Fibroblast of skin of right biceps (primary cell): ENCODE results near the gene ANKRD31.
"Not testable (repeated sequence)": the region's sequence is repeated elsewhere in the genome, so short reads cannot be mapped to it uniquely, and the experiment has no call there.

Experiments used
- DNase-seq: peaks from one replicate; pipeline ENCODE4 v3.0.0-alpha.2; 2013

Gene ANKRD31

DNA sequence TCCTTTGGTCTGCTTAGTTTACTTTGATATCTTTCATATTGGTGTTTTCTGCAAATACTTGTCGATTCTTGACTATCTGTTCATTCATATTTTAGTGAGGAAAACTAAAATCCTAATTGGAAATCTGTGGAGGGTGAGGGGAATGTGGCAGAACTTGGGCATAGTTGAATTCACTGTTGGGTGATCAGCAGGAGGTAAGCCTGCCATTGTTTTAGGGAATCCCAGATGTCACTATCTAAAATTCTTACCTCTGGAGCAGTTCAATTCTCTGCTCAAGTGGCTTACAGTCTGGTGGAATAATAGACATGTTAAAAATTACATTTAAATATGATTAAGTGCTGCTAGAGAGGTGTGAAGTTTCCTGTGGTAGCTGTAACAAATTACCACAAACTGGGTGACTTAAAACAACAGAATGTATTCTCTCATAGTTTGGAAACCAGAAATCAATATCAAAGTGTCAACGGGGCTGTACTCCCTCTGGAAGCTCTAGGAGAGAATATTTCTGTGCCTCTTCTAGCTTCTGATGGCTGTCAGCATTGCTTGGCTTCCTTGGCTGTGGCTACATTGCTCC lies 94.0 kb downstream of the ANKRD31 start:
- no peak for DNase-seq

DNA sequence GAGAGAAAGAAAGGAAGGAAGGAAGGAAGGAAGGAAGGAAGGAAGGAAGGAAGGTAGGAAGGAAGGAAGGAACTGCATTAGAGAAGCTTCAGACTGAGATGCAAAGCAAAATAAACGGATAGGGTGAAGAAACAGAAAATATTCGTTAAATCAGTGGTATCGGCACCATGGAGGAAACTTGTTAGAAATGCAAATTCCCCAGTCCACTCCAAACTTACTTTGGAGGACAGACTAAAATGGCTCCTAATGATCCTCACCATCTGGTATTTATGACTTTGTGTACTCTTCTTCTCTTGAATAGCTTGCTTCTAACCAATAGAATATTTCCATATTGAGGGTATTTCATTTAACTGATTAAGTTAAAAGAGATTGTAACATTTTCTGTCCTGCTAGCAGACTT lies 96.4 kb downstream of the ANKRD31 start:
- no peak for DNase-seq

DNA sequence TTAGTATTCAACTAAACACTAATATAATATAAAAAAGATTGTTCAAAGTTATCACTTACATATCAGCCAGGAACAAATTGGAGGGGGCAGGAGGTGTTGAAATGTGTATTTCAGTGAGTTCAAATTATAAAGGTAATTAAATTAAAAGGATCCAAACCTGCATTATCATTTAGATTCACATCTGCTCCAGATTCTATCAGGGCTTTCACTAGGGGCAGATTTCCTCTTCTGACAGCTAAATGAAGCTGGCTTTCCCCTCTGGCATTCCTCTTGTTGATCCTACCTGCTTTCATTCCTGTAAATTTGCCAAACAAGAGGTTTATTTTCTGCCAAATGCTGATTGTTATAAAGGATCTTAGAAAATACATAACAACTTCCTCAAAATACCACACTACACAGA lies 98.0 kb downstream of the ANKRD31 start:
- no peak for DNase-seq

DNA sequence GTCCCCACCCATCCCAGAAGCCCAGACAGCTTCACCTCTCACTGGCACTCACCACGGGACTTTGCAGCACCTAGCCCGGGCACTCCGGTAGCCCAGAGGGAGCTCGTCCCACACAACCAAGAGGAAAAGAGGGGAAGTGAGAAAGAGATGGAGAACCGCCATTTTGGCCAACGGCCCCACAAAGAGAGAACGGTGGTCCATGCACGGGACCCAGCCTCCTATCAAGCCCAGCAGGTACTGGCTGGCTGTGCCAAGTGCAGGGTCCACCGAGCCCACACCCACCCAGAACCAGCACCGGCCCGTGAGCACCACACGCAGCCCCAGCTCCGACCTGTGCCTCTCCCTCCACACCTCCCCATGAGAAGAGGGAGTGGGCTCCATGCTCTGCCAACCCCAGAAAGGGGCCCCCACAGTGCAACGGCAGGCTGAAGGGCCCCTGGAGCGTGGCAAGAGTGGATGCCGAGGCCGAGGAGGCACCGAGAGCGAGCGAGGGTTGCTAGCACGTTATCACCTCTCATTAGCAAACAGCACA lies 105.8 kb downstream of the ANKRD31 start:
- DNase-seq: no peak

DNA sequence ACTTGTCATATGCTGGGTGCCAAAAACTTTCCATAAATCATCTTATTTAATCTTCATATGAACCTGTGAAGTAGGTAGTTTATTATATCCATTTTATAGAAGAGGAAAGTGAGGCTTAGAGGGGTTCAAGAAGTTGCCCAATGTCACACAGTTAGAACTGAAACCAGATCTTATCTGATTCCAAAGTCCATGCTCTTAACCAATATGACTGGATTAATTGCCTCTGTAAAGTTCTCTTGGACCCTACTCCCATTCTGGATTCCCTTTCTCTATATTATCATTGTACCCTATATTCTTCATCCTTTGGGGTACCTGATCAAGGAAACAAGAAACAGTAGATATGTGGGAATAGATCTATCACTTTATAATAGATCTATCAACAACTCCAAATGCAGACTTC lies 119.8 kb downstream of the ANKRD31 start:
- no peak for DNase-seq

DNA sequence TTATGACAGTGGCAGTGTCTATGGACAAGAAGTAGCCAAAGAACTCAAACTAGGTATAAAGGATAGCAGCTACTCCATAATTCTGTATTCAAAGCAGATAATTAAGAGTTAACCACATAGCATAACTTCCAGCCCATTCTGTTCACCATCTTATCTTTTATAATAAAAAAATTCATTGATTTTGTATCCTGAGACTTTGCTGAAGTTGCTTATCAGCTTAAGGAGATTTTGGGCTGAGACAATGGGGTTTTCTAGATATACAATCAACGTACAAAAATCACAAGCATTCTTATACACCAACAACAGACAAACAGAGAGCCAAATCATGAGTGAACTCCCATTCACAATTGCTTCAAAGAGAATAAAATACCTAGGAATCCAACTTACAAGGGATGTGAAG lies 122.4 kb downstream of the ANKRD31 start:
- DNase-seq: peak; percentile 55

DNA sequence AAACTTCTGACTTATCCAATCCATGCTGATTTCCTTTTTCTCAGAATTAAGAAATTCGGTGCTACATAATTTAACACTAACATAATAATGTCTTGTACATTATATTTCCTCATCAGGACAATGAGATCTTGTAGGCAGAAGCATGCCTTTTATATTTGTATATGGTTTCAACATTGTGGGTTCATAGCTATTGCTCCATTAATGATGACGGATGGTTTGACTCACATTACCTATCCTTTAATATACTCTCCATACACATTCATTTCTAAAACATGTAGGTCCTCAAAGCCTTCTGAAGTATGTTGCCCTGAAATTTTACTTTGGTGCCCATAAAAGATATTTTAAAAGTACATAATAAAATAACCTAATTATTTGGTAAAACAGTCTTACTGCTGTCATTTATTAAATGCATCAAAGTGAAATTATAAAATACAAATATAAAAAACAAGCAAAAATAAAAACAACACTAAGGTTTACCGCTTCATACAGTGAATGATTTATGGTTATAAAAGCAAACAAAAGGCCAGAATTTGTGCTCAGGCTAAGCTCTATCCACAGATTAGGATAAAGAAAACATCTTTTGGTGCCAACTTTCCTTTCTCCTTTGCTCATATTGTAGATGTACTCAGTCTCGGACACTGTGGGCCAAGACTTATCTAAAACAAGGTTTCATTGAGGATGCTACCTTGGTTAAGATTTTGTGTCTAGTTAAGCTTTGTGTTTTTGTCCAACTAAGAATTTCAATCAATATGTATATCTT lies 123.1 kb downstream of the ANKRD31 start:
- DNase-seq: no peak

DNA sequence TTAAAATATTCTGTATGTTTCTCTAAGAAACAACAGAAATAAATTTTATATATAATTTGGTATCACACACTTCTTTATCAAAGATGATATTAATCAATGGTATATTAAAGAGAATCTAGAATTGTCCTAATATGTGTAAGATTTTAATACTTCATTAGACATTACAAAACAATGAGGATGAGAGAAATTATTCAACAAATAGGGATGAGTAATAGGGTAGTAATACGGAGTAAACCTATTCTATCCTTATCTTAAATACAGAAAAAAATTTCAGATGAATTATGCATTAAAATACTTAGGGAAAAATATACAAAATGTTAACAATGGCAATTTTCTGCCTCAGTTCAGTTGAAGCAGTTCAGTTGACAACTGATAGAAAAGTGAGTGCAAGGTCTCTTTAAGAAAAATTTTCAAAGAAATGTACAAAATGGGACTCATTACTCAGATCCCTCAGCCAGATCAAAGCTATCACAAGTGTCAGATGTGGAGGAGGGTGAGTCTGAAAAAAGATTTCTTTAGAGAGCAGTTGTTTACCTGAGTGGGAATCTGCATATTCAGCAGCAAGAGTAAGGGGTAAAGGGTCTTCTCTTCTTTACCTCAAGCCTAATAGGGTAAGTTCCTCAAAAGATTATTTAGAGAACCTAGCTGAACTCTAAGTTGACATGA lies 127.6 kb downstream of the ANKRD31 start:
- DNase-seq: no peak

DNA sequence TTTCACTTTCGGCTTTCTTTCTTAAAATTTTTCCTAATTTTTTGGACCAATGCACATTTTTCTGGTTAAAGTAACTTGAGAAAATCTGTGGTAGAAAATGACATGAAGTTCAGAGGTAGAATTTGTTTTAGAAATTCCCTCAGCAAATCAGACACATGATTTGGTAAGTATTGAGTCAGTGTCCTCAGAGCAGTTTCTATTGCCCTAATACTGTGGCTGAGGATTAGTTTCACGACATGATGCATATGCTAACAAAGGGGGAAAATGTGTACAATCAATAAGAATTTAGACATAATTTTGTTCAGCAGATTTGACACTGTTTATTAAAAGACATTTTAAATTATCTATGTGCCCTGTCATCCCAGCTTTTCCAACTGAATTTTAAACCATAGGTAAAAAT lies 128.2 kb downstream of the ANKRD31 start:
- no peak for DNase-seq

DNA sequence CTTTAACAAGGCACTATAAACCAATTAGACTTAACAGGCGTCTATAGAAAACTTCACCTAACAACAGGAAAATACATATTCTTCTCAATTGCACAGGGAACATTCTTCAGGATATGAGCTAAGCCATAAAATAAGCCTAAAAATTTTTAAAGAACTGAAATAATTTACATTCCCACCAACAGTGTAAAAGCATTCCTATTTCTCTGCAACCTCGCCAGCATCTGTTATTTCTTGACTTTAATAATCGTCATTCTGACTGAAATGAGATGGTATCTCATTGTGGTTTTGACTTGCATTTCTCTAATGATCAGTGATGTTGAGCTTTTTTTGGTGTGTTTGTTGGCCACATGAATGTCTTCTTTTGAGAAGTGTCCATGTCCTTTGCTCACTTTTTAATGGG lies 140.7 kb downstream of the ANKRD31 start:
- DNase-seq: peak; percentile 9

DNA sequence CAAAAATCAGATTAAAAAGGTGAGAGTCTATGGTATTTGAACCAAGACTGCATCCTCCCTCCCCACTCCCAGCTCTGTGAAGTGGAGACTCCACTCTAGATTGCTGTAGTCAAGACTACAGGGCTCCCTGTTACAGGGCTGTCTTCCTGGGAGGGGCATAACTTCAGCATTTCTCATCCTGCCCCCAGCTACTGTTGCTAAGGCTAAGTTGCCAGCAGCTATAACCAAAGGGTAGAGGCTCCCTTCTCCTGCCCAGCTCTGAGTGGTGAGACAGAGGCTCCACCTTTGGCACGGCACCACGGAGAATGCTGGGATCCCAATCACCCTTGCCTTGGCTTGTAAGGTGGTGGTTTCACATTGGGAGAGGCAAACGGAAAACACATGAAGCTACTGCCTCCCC lies 145.1 kb downstream of the ANKRD31 start:
- no peak for DNase-seq

DNA sequence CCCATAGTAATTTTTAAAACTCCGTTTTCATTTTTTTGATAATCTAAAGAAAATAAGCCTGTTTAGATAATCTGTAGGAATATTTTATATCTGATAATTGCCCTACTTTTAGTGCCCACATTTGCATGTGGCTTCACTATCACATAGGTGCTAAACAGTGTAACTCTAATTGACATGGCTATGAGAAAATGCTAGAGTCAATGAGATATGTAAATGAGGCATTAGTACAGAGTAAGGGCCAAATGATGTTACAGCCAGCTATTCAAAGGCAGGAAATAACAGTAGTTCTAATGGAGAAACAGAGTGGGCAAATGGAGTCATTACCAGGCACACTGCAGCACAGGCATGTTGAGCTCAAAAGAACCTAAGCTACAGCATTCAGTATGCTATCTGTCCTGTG lies 147.0 kb downstream of the ANKRD31 start:
- DNase-seq: no peak

DNA sequence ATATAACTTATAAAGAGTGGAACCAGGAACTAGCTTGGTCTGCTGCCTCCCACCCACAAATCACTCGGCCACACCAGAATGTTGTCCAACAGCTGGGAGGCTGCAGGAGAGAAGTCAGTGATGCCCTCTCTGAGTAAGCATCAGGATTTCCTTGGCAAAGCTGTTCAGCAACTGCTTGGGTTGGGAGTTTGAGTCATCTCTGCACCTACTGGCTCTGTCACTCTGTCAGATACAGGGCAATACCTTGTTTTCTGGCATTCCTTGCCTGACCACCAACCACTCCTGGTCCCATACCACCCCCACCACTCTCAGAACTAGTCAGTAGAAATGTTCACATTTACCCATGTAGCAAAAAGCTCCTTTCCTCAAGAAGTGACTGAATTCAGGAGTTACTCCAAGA lies 147.5 kb downstream of the ANKRD31 start:
- no peak for DNase-seq

DNA sequence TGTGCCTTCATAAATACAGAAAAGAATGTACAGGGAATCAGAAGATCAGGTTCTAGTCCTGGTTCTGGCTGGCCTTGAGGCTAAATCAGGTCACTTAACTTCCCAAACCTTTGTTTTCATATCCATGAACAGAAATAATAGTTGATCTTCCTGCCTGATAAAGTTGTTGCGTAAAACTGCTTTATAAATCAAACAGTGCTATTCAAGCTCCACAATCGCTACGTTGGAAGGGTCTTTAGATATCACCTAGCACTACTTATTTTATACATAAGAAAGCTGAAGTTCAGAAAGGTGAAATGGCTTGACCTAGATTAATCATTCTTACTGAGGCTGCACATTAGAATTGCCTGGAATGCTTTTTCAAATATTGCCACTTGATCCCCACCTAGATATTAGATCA lies 148.0 kb downstream of the ANKRD31 start:
- no peak for DNase-seq

DNA sequence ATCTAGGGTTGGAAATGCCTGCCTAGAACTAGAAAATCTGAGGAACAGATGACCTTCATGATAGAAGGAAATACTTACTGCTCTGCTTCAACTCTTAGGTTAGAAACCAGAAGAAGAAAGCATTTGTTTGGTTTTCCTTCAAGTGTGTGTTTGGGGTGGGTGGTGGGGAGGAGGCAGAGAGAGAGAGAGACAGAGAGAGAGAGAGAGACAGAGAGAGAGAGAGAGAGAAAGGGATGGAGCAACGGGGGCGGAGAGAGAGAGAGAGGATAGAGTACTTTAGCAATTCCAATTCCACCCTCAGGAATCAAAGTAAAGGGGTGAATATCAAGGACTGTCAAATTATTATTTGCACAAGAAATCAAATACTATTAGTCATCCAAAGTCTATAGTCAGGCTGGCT lies 155.2 kb downstream of the ANKRD31 start:
- no peak for DNase-seq

DNA sequence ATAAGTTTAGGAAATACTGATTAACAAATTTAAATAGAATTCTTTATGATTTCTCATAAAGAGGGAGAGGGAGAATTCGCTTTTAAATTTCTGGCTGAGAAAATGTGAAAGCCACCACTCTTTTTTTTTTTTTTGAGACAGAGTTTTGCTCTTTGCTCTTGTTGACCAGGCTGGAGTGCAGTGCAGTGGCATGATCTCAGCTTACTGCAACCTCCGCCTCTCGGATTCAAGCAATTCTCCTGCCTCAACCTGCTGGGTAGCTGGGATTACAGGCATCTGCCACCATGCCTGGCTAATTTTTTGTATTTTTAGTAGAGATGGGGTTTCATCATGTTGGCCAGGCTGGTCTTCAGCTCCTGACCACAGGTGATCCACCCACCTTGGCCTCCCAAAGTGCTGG lies 157.3 kb downstream of the ANKRD31 start:
- not testable (repeated sequence) for DNase-seq

DNA sequence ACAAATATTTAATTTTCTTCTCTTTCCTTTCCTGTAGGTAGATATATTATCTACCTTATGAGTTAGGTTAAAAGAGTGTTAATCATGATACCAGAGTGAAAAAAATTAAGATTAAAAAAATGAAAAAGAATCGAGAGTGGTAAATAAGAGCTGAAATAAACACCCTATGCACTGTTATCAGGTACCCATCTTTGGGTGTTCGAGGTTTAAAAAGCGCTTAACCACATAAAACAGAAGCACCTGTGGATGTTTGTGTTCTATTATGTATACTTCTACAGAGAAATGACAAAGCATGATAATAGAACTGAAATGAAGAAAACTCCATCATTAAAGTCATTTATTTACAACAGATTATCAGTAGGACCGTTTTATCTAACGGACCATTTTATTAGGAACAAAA lies 158.7 kb downstream of the ANKRD31 start:
- DNase-seq: no peak

DNA sequence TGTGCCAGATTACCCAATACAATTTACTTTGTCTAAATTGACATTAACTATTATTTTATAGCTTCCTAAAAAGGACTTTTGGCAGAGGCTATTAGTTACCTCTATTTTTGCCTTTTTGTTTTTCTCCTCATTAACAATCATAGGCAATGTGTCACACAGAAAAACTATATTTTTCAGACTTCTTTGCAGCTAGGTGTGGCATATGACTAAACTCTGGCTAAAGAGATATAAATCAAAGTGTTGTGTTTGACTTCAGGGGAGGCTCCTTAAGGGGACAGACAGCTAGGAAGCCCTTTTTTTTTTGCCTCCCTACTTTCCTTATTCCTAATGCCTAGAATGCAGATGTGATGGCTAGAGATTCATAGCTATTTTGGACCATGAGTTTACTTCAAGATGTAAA lies 164.6 kb downstream of the ANKRD31 start:
- DNase-seq: no peak

DNA sequence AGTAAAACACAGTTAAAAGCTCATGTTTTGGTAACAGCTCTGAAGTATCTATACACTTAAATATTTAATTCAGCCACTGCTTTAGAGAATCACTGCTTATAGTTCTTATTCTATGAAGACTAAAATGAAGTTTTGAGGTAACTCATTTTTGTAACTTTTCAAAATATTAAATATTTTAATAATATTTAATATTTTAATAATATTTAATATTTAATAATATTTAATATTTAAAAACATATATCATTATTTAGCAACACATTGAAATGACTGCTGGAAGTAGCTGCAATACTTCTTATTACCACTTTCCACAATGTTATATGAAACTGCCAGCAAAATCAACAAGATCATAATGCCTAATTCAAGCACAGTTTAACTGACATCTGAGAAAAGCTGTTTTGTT lies 165.6 kb downstream of the ANKRD31 start:
- no peak for DNase-seq

DNA sequence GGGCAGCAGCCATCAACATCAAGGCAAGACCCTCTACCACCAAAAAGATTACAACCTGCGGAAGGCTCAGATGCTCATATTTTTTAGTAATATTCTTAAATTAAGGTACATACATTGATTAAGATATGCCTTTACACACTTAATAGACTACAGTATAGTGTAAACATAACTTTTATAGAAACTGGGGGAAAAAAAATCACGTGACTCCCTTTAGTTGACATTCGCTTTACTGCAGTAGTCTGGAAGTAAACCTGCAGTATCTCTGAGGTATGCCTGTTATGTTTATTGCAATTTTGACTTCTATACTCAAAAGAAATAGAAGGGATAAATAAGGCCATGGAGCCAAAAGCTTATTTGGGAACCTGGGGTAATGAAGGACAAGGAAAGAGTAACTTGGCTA lies 169.2 kb downstream of the ANKRD31 start:
- DNase-seq: no peak

DNA sequence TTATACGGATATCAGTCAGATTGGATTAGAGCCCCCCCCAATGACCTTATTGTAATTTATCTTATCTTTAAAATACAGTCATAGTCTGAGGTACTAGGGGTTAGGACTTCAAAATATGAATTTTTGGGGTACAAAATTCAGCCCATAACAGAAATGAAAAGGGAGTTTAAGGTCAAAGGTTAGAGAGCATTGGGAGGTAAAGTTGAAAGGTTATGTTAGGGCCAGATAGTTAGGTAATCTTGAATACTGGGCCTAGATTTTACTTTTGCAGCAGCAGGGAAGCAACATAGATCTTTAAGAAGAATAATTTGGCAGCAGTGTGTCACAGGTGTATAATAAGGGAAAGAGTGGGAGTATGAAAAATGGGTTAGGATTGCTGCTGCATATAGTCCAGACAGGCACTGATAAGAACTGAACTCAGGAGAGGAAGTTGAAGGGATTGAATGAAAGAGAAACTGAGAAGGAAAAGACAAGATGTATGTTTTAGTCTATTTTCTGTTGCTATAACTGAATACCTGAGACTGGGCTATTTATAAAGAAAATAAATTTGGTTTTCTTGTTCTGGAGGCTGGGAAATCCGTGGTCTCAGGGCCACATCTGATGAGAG lies 173.7 kb downstream of the ANKRD31 start:
- DNase-seq: no peak

DNA sequence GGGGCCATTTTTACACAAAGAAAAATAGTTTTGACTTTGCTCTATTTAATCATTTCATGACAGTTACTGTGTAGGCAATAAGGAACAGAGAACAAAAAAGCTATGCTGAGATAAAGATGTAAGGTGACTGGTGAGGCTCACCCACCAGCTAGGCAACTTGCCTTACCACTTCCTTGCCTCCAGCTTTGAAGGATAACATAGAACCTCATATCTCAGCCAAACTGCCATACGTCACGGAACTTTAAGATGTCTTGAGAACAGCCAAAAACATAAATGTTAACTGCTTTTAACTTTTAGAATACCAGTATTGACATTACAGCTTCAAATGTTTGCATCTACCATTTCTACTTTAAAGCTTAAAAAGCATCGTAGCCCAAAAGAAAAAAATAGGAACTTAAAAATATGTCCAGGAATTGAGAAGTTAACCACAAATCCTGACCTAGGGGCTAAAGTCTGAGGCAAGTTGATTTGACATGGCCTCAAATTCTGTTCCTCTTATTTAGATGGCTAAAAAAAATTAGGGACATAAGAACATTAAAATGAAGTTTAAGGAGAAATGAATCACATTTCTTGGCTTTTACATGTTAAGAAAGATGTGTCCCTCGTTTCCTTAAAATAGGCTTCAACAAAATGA lies 176.6 kb downstream of the ANKRD31 start:
- no peak for DNase-seq

DNA sequence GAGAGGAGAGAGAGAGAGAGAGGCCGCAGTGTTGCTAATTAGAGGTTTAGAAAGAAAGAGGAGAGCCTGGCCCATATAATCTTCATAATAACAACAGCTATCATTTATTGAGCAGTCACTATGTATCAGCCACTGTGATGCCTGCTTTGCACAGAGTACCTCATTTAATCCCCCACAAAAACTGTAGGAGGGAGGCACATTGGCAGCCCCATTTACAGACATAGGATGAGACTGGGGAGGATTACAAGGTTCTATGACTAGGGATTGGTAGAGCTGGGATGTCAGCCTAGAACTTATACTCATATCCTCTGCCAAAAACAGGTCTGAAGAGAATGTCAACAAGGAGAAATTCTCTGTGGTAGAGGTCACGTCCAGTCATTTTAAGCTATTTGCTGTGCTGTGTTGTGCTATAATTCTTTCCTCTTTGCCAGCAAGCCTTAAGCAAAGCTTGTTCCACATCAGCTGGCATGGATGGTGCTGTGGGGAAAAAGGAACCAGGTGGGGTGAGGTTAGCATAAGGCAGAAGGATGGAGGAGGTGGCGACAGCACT lies 177.6 kb downstream of the ANKRD31 start:
- DNase-seq: no peak
